ENCODE results near the gene EIF5A.
"Not testable (repeated sequence)": the region's sequence is repeated elsewhere in the genome, so short reads cannot be mapped to it uniquely, and the experiment has no call there.

The EIF5A gene

GRCh38 chr17:7332600-7333069, 25.2 kb downstream of the EIF5A start:
- not testable (repeated sequence) for DNase-seq

GRCh38 chr17:7334938-7335538, 27.6 kb downstream of the EIF5A start:
- no peak for DNase-seq

- DNase-seq = not testable (repeated sequence)
Measured at GRCh38 chr17:7335765-7336164, 28.3 kb downstream of the EIF5A start.

GRCh38 chr17:7336240-7337175, 29.1 kb downstream of the EIF5A start, which contains the start of gene ACAP1:
TSS of gene ACAP1 (plus strand) at chr17:7336529. CDS start at chr17:7336735, 206 bp downstream.
- DNase-seq = no peak

GRCh38 chr17:7337600-7337999, 30.2 kb downstream of the EIF5A start:
- not testable (repeated sequence) for DNase-seq

- no peak for DNase-seq
Measured at GRCh38 chr17:7340179-7340578, 32.8 kb downstream of the EIF5A start.

- no peak for DNase-seq
Measured at GRCh38 chr17:7341842-7342241, 34.4 kb downstream of the EIF5A start.

GRCh38 chr17:7343250-7343649, 35.8 kb downstream of the EIF5A start:
- no peak for DNase-seq

- no peak for DNase-seq
Measured at GRCh38 chr17:7346761-7347614, 39.6 kb downstream of the EIF5A start.

- DNase-seq = no peak
Measured at GRCh38 chr17:7347630-7348477, 40.4 kb downstream of the EIF5A start.

- DNase-seq = no peak
Measured at GRCh38 chr17:7348478-7349242, 41.2 kb downstream of the EIF5A start.

GRCh38 chr17:7351665-7352502, 44.5 kb downstream of the EIF5A start, which contains the start of gene KCTD11:
TSS of gene KCTD11 (plus strand) at chr17:7352162.
- peak; percentile 42 for DNase-seq

GRCh38 chr17:7352503-7352889, 45.1 kb downstream of the EIF5A start:
- no peak for DNase-seq

GRCh38 chr17:7352910-7353635, 45.6 kb downstream of the EIF5A start:
- DNase-seq = no peak

GRCh38 chr17:7354262-7354843, 46.9 kb downstream of the EIF5A start:
- DNase-seq = peak; percentile 12

- no peak for DNase-seq
Measured at GRCh38 chr17:7355053-7355452, 47.6 kb downstream of the EIF5A start, which contains the start of gene TMEM95. TSS of gene TMEM95 (plus strand) at chr17:7355156. CDS start at chr17:7355205, 49 bp downstream.

- DNase-seq = no peak
Measured at GRCh38 chr17:7355573-7355972, 48.1 kb downstream of the EIF5A start.

GRCh38 chr17:7356072-7356549, 48.7 kb downstream of the EIF5A start:
- peak; percentile 60 for DNase-seq

GRCh38 chr17:7356756-7357155, 49.3 kb downstream of the EIF5A start:
- no peak for DNase-seq
